NCI-H1048 (cell line): ENCODE measurements around the gene KCNH5.

ENCODE experiments used
- DNase-seq: peaks from one replicate; lab custom pipeline; 2025; lab: John Stamatoyannopoulos, UW

The KCNH5 gene

GRCh38 chr14:62673014-62673755 lies 372.1 kb downstream of the KCNH5 start:
- DNase-seq, result no peak

- no peak for DNase-seq
These were observed 374.7 kb downstream of the KCNH5 start for GRCh38 chr14:62670526-62670925.

- no peak for DNase-seq
These were observed 377.8 kb downstream of the KCNH5 start for GRCh38 chr14:62667421-62667914.

GRCh38 chr14:62665286-62665685 lies 380.0 kb downstream of the KCNH5 start:
- DNase-seq, result no peak

GRCh38 chr14:62663456-62663821 lies 381.8 kb downstream of the KCNH5 start:
- no peak for DNase-seq

- no peak for DNase-seq
These were observed 382.3 kb downstream of the KCNH5 start for GRCh38 chr14:62662811-62663455.

GRCh38 chr14:62661818-62662217 lies 383.4 kb downstream of the KCNH5 start:
- DNase-seq, result no peak

GRCh38 chr14:62658631-62659030 lies 386.6 kb downstream of the KCNH5 start:
- DNase-seq, result no peak

GRCh38 chr14:62657376-62657775 lies 387.9 kb downstream of the KCNH5 start:
- DNase-seq, result no peak

GRCh38 chr14:62655166-62655565 lies 390.1 kb downstream of the KCNH5 start:
- no peak for DNase-seq

- DNase-seq, result no peak
These were observed 390.6 kb downstream of the KCNH5 start for GRCh38 chr14:62654641-62655040.
